PC-9 (cell line): ENCODE measurements around the gene SPTB.

Experiments used
- CTCF ChIP-seq: fragments of 200-600 bp; sonication (generic); conservative IDR thresholded peaks from 2 replicates; pipeline ENCODE4 v1.6.1; 2017; ENCODE audit warnings: mixed run types, antibody characterized with exemption, mild to moderate bottlenecking, moderate library complexity
- EZH2 ChIP-seq: fragments of 200-600 bp; sonication (generic); IDR thresholded peaks from 2 replicates; pipeline ENCODE4 v1.8.0; 2017; ENCODE audit warnings: antibody characterized with exemption, low read depth

DNA sequence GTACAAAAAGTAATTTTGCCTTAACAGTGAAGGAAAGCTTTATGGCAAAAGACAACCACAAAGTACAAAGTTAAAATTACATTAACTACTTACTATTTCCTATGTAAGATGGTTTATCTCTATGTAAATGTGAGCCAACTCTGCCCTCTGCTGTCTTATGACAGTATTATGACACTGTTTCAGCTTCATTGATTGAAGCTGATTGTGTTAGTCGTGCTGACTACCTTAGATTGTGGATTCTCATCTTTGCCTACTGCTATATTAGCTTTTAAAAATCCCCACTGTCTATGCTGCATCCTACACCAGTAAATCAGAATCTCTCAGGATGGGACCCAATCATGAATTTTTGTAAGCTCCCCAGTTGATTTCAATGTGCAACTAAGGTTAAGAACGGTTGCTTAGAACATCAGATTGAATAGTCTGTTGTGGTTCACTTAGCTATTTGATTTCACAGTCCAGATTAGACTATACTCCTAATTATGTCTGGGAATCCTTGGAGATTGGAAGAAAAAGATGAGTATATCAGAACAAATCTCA lies 12.2 kb upstream of the SPTB start:
- TF ChIP-seq CTCF: peak; percentile 89
- no peak for TF ChIP-seq EZH2
